Sigmoid colon (tissue), 4 donors: ENCODE results near the gene CDKAL1.

Experiments
- CTCF ChIP-seq, 4 experiments: fragments of 450-650 bp in 3 of 4; fragments of 200-600 bp in 1 of 4; IDR thresholded peaks; one replicate each; pipeline ENCODE4 v1.5.1; 2016 to 2019; ENCODE audit warnings: antibody characterized with exemption in 4 of 4, mild to moderate bottlenecking in 3 of 4, moderate library complexity in 2 of 4
- EP300 ChIP-seq, 4 donors: sonication (generic); formaldehyde crosslinking; IDR thresholded peaks; one replicate each; pipeline ENCODE4 v1.6.1; 2017; ENCODE audit warnings: antibody characterized with exemption in 4 of 4
- POLR2AphosphoS5 ChIP-seq, 4 donors: sonication (generic); formaldehyde crosslinking; IDR thresholded peaks; one replicate each; pipeline ENCODE4 v1.6.1; 2017; ENCODE audit warnings: antibody characterized with exemption in 4 of 4

- TF ChIP-seq POLR2AphosphoS5 (IDR thresholded peaks at IDR 0.05), result no peak
- no peak for TF ChIP-seq CTCF (IDR thresholded peaks at IDR 0.05)
- no peak for TF ChIP-seq EP300 (IDR thresholded peaks at IDR 0.05)
Observed at GRCh38 chr6:21070620-21071019, 536.4 kb downstream of the CDKAL1 start.
